Measurements from ENCODE around the gene ZNF622.
"Not testable (repeated sequence)": the region's sequence is repeated elsewhere in the genome, so short reads cannot be mapped to it uniquely, and the experiment has no call there.

ZNF622 gene

DNA sequence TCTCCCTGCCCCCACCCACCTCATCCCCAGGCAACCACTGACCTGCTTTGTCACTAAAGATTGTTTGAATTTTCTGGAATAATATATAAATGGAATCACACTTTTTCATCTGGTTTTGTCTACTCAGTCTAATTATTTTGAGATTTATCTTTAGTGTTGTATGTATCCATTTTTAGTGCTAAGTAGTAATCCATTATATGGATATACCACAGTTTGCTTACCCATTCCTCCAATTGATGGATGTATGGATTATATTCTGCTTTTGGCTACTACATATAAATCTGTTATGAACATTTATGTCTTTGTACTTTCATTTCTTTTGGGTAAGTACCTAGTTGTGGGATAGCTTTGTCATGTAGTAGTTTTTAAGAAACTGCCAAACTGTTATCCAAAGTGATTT lies 14.5 kb upstream of the ZNF622 start:
- no peak for FAIRE-seq

DNA sequence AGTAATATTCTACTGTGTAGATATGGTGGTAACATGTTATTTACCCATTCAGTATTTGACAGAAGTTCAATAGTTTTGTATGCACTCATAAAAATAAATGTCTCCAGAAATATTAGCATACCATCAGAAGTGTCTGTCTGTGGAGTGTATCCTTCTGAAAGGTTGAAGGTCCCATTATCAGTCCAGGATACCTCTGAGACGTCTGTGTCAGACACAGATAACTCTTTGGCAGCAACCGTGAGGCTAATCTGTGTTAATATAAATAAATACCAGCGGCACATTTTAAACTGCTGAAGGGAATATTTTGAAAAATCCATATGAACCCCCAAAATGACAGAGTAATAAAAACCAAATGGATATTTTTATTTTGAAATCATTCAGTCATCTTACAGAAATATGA lies 11.9 kb upstream of the ZNF622 start:
- FAIRE-seq = no peak

DNA sequence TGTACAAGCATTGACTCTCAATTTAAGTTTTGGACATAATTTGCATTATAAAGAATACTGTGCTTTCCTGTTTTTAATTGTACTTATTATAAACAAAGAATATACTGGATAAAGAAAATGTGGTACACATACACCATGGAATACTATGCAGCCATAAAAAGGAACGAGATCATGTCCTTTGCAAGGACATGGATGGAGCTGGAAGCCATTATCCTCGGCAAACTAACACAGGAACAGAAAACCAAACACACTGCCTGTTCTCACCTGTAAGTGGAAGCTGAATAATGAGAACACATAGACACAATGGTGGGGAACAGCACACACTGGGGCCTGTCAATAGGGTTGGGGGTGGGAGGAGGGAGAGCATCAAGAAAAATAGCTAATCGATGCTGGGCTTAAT lies 10.8 kb upstream of the ZNF622 start:
- not testable (repeated sequence) for FAIRE-seq

DNA sequence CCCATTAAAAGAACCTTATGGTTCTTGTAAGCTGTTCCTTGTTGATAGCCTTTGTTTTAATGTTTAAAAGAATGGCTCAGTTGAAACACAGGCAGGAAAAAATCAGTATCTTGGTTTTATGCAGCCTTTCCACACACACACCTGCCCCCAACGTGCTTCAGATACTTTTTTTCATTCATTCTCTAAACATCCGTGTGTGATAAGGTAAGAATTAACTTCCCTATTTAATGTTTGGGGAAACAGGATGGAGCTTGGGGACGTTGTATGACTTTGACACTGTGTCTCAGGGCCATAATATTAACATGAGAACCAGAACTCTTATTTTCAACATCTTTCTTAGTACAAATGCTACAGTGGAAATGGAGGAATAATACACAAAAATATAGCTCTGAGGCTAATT lies 5.8 kb upstream of the ZNF622 start:
- FAIRE-seq = no peak

DNA sequence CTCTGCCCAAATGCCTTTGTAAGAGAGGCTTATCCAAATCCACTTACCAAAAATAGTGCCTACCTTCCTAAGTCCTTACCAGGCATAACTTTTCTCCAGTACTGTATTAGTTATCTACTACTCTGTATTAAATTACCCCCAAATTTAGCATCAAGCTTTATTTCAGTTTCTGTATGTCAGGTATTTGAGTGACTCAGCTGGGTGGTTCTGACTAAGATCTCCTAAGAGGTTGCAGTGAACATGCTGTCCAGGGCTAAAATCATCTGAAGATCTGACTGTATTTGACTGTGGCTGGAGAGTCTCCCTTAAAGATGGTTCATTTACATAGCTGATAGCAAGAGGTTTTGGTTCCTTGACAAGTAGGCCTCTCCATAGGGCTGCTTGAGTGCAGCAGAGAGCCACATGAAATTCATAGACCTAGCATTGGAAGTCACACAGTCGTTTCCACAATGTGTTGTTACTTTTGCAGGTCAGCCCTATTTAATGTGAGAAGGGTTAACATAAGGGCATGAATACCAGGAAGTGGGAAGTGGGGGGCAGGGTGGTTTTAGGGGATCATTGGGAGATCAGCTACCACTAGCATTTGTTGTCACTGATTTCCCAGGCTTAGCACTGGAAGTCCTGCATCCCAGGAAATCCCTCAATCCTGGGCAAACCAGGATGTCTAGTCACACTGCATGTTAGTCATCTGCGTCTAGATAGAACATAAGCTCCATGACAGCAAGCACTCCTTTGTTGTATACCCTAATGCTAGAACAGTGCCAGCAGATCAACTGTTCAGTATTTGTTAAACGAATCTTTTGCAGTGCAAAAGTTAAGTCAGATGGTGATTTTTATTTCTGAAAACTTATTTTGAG lies 2.0 kb upstream of the ZNF622 start:
- FAIRE-seq = no peak

DNA sequence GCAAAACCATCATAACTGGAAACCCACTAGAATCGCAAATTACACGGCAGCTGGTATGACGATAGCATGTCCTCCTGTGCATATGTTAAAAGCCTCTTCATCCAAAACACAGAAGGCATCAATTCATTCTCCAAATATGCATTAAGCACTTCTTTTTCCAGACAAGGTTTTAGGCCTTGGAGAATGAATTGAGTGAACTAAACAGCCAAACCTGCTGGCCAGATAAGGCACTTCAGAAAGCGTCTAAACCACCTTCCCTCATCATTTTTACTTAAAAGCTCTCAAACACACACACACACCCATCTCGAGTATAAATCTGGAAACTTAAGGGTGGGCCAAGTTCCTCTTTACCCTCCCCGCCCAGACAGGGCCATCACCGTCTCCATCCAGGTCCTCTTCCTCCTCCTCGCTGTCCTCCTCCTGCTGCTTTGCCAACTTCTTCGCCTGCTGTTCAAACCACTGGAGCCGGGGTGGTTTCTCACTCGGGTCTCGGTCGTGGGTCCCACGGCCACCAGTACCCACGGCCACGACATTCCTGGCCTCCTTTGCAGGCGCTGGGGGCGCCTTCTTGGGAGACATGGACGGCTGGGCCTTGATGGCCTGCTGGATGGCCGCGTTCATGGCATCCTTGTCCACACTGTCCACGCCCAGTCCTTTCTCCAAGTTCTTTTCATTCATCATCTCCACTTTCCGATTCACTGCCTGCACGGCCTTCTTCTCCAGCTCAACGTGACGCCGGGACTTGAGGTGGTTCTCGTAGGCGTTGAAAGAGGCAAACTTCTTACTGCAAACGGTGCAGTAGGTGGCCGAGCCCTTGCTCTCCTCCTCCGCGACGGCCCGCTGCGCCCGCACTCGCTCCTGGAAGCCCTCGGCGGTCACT lies 696 bp downstream of the ZNF622 start:
- FAIRE-seq = no peak

DNA sequence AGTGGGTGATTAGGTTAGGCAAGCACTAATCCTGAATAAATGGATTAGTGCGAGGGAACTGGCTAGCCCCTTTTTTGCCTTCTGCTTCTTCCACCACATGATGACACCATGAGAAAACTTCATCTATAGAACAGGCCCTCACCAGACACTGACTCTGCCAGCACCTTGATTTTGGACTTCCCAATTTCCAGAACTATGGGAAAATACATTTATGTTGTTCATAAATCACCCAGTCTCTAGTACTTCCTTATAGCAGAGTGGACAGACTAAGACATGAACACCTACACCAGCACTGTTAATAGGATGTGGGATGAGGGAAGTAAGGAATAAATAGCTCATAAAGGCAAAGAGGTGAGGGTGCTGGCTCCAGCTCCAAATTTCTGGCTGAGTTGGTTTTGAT lies 1.4 kb downstream of the ZNF622 start:
- no peak for FAIRE-seq

DNA sequence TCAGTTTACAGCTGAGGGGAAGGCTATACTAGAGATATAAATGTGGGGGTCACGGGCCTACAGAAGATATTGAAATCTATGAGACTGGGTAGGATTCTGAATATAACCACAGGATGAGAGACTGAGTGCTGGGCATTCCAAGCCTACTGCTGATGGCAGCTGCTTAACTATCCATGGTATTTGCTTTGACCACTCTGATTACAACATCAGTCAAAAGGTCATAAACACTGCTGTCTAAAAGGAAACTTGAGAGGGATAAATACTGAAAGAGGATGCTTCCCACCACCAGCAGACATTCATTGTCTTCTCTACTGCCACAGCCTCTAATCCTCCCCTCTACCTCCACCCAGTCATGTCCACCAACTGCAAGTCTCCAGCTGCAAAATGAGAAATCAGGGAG lies 3.8 kb downstream of the ZNF622 start:
- FAIRE-seq = no peak

DNA sequence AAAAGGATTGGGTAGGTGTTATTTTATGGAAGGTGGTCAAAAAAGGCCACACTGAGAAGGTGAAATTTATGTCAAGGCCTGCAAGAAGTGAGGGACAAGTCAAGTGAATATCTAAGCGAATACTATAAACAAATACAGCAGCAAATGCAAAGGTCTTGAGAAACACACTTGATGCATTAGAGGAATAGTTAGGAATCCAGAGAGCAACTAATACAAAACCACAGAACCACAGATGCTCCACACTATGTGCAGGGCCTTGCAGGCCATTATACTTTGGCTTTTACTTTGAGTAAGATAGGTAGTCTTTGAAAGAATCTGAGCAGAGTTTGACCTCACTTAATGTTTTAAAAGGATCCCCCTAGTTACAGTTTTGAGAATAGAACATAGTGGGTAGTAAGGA lies 4.6 kb downstream of the ZNF622 start:
- FAIRE-seq = no peak

DNA sequence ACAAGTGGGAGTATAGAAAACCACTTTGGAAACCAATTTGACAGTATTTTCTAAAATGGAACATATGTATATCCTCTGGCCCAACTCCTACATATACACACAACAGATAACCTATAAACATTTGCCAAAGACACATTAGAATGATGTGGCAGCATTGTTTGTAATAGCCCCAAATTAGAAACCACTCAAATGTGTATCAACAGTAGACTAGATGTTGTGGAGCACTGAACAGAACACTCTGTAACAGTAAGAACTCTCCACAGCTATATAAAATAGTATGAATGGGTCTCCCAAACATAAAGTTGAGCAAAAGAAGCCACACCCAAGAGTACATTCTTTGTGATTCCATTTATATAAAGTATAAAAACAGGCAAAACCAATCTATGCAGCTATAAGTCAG lies 6.1 kb downstream of the ZNF622 start:
- FAIRE-seq = no peak

DNA sequence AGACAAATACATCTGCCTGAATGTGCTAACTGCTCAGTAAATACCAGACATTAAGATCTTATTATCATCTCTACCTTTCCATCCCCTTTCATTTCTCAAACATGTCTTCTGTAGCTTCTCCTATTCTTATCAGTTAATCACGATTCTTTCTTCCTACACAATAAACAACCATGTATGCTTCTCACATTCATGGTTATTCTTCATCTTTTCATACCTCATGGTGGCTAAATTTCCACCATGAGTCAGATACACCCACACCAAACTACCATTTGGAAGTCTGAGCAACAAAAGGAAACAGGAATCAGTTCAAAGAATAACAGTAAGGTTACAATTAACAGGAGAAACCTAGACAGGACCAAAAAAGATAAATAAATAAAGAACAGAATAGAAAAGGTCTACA lies 7.7 kb downstream of the ZNF622 start:
- no peak for FAIRE-seq

DNA sequence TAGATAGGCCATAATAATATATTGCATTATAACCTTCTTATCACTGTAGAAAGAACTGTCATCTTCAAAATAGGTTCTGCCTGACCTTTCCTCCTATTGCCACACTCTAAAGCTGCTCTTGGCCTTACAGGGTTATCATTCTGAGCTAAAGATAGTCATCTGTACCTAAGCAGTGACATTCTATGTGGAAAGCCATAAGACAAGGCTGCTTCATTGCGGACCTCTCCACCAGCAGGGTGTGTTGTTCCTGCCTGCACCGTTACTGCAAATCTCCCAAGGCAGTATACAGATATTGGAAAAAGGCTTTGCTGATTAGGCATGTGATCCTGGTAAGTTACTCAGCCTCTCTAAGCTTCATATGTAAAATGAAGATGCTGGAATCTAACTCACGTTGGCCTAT lies 8.1 kb downstream of the ZNF622 start:
- FAIRE-seq = no peak

DNA sequence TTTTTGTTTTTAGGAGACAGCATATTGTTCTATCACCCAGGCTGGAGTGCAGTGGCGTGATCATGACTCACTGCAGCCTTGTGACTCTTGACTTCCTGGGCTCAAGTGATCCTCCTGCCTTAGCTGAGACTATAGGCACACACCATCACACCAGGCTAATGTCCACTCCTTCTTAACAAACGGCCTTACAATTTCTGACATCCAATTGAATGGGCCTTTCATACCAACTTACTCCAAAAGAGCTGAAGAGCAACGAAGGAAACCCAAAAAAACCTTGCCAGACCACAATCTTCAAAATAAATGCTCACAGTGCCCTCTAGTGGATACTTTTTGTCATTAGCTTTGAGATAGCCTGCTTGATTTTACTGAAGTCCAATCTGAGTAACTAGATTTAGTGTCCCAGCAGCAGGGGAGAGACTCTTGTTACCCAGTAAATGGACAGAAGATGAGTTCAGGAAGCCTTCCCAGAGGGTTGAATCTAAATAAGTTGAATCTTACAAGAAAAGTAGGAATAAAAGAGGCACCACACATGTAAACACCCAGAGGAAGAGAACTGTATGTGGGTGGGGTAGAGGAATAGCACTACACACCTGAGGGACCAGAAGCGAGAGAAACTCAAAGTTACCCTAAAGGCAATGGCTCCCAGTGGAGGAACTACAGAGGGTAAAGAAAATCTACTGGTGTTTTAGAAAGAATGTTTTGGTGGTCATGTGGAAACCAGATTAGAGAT lies 9.3 kb downstream of the ZNF622 start:
- FAIRE-seq = peak; percentile 57

DNA sequence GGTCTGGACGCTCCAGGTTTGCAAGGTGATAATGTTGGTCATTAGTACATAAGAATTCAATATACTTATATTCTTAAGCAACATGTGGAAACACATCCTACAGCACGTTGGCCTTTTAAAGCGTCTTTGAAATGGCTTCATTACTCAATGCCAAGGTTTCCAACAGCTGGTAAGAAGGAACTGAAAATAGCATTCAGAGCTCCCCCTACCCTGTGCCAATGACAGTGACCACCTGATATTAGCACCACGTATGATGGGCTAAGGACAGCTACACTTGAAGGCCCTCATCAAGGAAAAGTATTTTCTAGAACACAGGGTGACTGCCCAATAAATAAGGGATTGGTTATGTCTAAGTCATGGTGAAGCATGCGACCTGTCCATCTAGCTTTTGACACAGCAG lies 9.9 kb downstream of the ZNF622 start:
- FAIRE-seq = no peak

DNA sequence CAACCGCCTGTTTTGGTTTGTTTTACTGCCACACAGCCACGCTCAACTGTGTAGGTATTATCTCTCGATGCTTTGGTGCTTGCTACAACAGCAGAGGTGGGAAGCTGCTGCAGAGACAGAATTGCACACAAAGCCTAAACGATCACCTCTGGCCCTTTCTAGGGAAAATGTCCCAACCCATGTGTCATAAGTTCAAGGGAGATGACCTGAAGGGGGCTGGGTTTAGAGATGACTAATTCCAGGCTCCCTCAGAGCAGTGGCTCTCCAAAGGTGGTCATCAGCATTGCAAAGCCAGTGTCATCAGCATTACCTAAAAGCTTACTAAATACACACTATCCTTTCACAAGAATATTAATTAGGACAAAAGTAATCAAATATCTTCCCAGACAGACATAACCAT lies 10.9 kb downstream of the ZNF622 start:
- no peak for FAIRE-seq

DNA sequence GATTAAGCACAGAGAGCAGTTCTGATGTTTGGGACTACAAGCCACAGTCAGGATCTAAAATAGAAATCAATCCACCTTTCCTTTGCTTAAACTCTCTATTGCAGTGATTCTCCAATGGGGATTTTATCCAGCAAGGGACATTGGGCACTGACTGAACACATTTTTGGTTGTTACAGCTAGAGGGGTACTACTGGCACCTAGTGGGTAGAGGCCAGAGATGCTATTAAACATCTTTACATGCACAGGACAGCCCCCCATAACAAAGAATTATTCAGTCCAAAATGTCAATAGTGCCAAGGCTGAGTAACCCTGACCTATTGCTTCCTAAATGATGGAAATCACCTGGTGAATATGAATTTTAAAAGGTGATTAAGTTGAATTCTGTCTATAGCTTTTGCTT lies 12.0 kb downstream of the ZNF622 start:
- no peak for FAIRE-seq

DNA sequence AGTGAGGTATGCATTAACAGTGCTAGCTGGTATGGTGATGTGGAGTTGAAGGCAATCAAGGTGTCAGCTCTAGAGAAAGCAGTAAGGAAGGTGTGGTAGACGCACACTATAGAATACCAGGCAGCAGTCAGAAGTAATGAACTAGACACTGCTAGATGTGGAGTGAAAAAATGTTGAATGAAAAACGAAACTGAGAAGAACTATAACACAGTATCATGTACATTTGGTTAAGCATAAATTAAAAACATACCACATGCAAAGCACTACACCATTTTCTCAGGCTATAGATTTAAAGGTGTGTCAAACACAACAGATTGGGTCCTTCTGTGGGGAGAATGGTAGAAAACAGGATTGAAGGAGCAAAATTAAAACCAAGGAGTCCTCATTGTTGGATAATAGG lies 15.4 kb downstream of the ZNF622 start:
- FAIRE-seq = no peak

DNA sequence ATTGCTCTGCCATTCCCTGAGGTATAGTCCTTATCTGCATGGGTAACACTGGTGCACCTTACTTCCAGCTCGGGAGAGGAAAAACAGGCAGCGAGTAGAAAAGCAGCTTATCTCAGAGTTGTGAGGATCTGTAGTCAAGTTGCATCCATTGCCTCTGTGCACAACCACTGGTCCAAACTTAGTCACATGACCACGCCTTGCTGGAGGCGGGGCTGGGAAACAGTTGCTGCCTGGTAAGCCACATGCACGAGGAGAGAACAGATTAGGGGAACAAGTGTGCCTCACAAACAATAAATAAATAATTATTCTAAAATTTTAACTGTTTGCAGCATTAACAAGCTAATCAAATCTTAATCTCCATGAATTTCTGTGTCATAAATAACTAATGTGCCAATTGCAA lies 18.6 kb downstream of the ZNF622 start:
- no peak for FAIRE-seq

DNA sequence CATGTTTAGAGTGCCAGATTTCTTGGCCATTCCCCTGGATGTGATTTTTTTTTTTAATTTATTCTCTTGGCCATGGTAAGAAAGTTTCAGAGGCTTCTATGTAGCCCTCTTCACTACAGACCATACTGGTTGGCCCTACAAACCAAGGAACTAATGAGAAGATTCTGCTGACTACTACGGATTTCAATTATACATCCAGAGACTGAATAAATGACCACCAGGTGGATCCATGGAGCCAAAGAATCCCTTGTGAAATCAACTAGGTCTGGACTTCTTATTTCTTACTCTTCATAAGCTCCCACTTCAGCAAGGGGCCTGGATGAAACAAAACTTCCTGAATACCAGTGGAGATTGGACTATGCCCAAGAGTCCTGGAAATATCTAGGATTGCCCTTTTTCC lies 27.6 kb downstream of the ZNF622 start:
- no peak for FAIRE-seq

DNA sequence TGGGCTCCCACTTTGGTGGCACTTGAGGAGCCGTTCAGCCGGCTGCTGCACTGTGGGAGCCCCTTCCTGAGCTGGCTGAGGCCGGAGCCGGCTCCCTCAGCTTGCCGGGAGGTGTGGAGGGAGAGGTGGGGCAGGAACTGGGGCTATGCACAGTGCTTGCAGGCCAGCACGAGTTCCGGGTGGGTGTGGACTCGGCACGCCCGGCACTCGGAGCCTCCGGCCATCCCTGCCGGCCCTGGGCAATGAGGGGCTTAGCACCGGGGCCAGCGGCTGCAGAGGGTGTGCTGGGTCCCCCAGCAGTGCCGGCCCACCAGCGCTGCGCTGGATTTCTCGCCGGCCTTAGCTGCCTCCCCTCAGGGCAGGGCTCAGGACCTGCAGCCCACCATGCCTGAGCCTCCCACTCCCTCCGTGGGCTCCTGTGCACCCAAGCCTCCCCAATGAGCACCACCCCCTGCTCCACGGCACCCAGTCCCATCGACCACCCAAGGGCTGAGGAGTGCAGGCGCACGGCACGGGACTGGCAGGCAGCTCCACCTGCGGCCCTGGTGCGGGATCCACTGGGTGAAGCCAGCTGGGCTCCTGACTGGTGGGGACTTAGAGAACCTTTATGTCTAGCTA lies 29.4 kb downstream of the ZNF622 start:
- not testable (repeated sequence) for FAIRE-seq

DNA sequence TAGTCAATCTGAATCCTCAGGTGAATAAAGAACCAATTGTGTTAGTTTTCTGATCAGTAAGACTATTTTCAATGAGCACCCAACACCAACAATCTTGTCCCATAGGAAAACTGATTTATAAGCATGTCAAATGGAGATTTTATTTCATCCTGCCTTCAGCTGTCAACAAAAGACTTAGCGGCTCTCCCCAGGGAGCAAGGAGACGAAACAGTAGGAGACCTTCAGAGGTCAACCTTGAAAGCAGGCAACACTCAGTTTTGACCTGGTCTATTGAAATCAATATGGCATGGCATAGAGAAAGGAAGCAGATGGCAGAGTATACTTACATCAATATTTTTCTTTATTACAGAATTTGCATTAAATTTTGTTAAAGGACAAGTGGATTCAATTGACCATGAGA lies 34.1 kb downstream of the ZNF622 start:
- FAIRE-seq = no peak

DNA sequence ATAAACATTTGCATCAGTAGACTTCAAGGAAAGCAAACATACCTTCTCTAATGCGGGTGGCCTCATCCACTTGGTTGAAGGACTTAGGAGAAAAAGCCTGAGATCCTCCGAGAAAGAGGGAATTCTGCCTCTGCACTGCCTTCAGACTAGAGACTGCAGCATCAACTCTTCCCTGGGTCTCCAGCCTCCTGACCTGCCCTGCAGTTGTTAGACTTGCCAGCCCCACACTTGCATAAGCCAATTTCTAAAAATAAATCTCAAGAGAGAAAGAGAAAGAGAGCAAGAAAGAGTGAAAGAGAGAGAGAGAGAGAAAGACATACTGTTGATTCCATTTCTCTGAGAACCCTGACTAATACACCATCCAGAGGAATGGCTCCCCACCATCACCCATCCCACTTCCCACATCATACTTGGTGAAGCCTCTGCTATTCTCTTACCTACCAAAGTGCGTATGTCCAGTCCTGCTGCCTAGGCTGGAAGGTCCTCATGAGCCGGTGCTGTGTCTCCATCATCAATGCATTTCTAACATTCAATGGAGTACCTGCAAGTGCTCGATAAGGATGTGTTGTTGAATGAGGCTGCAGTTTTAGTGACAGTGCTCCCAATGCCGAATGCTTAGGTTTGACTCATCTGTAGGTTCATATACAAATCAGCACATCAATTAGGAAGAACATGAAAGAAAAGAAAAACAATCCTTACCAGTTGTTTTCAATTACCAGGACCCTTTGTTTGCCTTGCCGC lies 35.1 kb downstream of the ZNF622 start:
- no peak for FAIRE-seq

Measured in TTC549 (cell line).